ENCODE results near the gene PCDHB9. TPM values are rescaled to one million over a fixed set of nuclear protein-coding genes. Genes with fewer than 3 reads are reported as not detected.
A peak's percentile ranks its signal among the peaks of the same experiment; 100 is the strongest.
"Not testable (repeated sequence)": the region's sequence is repeated elsewhere in the genome, so short reads cannot be mapped to it uniquely, and the experiment has no call there.

The PCDHB9 gene
- total and polyA plus RNA-seq, 2 of the 4 experiments (the other 2 are of a cell fraction), result 0.10 to 0.18 TPM

DNA sequence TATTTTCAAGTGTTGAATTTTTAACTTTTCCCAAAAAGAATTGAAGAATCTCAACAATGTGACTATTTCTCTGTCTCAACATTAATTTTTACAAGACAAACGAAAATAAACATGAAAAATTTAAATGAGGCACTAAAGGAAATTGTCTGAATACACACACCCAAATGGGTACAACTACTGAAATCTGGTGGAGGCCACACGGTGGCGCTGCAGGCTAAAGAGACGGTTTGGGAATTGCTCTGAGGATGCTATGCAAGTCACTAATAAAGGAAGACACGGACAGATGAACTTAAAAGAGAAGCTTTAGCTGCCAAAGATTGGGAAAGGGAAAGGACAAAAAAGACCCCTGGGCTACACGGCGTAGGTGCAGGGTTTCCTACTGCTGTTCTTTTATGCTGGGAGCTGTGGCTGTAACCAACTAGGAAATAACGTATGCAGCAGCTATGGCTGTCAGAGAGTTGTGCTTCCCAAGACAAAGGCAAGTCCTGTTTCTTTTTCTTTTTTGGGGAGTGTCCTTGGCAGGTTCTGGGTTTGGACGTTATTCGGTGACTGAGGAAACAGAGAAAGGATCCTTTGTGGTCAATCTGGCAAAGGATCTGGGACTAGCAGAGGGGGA is 5.3 kb downstream of the PCDHB9 start, which contains the start of gene PCDHB10:
Gene PCDHB10, plus strand, starts transcription at position 244 of the 616 bp plus-strand sequence. Its CDS starts 200 bp downstream, at position 444.
- no peak within 1 kb of the TSS for H2BK15ac ChIP-seq (ENCODE audit: low read depth, low read length)
- peaks cover 10% of the 10 kb centered on the region; the same call in 1 of the 2 replicates for H3K9me3 ChIP-seq (ENCODE audit: control insufficient read depth, insufficient read depth, low read length)
- peak within 1 kb of the TSS; percentile 58 for H3K4me3 ChIP-seq (ENCODE audit: insufficient read depth, low read depth, low read length)
- H3K23ac ChIP-seq (ENCODE audit: low read depth, low read length), result no peak within 1 kb of the TSS
- H2BK5ac ChIP-seq (ENCODE audit: low read depth, low read length, poor library complexity, severe bottlenecking), result no peak within 1 kb of the TSS
- H4K91ac ChIP-seq (ENCODE audit: insufficient read depth, low read depth, low read length), result no peak within 1 kb of the TSS
- ChIA-PET POLR2A (ENCODE audit: unreplicated experiment) (no interaction called here), CTCF (interaction anchor here (0.7 kb wide), 1 partner anchor 371 kb away, joined by 3 read pairs; no protein-coding TSS in a partner anchor)
- no peak within 1 kb of the TSS for H3K4ac ChIP-seq (ENCODE audit: low read depth, low read length)
- no peak within 1 kb of the TSS for H3K14ac ChIP-seq (replicated peaks; ENCODE audit: low read depth, low read length)
- DNase-seq, result peak; percentile 5
- H3K18ac ChIP-seq (ENCODE audit: low read depth, low read length), result no peak within 1 kb of the TSS
- in situ Hi-C loops (cut with MboI; ENCODE audit: low sequenced_read_pairs) (no loop called here), dilution Hi-C loops (cut with HindIII; ENCODE audit: low sequenced_read_pairs, unreplicated experiment) (no loop called here), intact Hi-C loops (cut with micrococcal nuclease) (no loop called here)
- H3K36me3 ChIP-seq (ENCODE audit: control insufficient read depth, insufficient read depth, low read length), result no peaks in the 10 kb centered on the region
- peak; percentile 59; the same call in 1 of the 2 replicates for ATAC-seq (ENCODE audit: low read depth)
- H3K56ac ChIP-seq (ENCODE audit: extremely low read depth, insufficient read depth, low read length), result no peak within 1 kb of the TSS
- H2BK120ac ChIP-seq (ENCODE audit: low read depth, low read length), result no peak within 1 kb of the TSS
- no peaks in the 10 kb centered on the region for H4K20me1 ChIP-seq (ENCODE audit: insufficient read depth, low read length)
- H3K27me3 ChIP-seq (ENCODE audit: control insufficient read depth, insufficient read depth, low read length), result no peaks in the 10 kb centered on the region
- H2AK5ac ChIP-seq (ENCODE audit: low read depth, low read length), result no peak within 1 kb of the TSS
- no peaks in the 10 kb centered on the region for H3K79me1 ChIP-seq (ENCODE audit: low read depth in 1 of 2, low read length in 2 of 2)
- peak within 1 kb of the TSS; percentile 75 for H3K9ac ChIP-seq (ENCODE audit: low read depth, low read length)
- BruUV-seq (replicated peaks), result no TSS peak
- H4K5ac ChIP-seq (ENCODE audit: low read depth, low read length), result no peak within 1 kb of the TSS
- no peak within 1 kb of the TSS for H4K8ac ChIP-seq (ENCODE audit: low read depth in 2 of 2, low read length in 2 of 2)
- H2AK9ac ChIP-seq (replicated peaks; ENCODE audit: low read depth, low read length, poor library complexity), result no peak within 1 kb of the TSS
- no peaks in the 10 kb centered on the region for H3K9me1 ChIP-seq (ENCODE audit: insufficient read depth, low read length)
- H3K4me2 ChIP-seq (ENCODE audit: low read depth, low read length), result peak within 1 kb of the TSS; percentile 88
- H2AFZ ChIP-seq (replicated peaks; ENCODE audit: low read length, poor library complexity), result no peak within 1 kb of the TSS
- no peaks in the 10 kb centered on the region for H3K4me1 ChIP-seq (ENCODE audit: control insufficient read depth, insufficient read depth, low read length)
- WGBS, 2 experiments (ENCODE audit: extremely low coverage in 2 of 2, insufficient read length in 1 of 2), result 0% methylated on average over 4 of the region's 10 CpGs; no CpG with 5 or more reads in 1 of the 2 experiments
- TF ChIP-seq, protein P1, sequence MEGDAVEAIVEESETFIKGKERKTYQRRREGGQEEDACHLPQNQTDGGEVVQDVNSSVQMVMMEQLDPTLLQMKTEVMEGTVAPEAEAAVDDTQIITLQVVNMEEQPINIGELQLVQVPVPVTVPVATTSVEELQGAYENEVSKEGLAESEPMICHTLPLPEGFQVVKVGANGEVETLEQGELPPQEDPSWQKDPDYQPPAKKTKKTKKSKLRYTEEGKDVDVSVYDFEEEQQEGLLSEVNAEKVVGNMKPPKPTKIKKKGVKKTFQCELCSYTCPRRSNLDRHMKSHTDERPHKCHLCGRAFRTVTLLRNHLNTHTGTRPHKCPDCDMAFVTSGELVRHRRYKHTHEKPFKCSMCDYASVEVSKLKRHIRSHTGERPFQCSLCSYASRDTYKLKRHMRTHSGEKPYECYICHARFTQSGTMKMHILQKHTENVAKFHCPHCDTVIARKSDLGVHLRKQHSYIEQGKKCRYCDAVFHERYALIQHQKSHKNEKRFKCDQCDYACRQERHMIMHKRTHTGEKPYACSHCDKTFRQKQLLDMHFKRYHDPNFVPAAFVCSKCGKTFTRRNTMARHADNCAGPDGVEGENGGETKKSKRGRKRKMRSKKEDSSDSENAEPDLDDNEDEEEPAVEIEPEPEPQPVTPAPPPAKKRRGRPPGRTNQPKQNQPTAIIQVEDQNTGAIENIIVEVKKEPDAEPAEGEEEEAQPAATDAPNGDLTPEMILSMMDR (conservative IDR thresholded peaks at IDR 0.05; ENCODE audit: low read depth, low read length), result peak; percentile 35
- no peak for TF ChIP-seq CHD1 (IDR thresholded peaks at IDR 0.05; ENCODE audit: low read depth, low read length)
- TF ChIP-seq SMC3 (IDR thresholded peaks at IDR 0.05; ENCODE audit: low read depth, low read length), result no peak
- no peak for TF ChIP-seq RFX5 (IDR thresholded peaks at IDR 0.05; ENCODE audit: low read depth, low read length)
- TF ChIP-seq RAD21 (IDR thresholded peaks at IDR 0.05; ENCODE audit: low read length), result peak; percentile 22; the same call in 1 of the 2 replicates
- TF ChIP-seq NFE2L2 (IDR thresholded peaks at IDR 0.05; ENCODE audit: low read depth, low read length), result no peak
- no peak within 1 kb of the TSS for H2BK20ac ChIP-seq (ENCODE audit: low read depth, low read length)
- H3K27ac ChIP-seq (ENCODE audit: insufficient read depth, low read length), result no peak within 1 kb of the TSS

- dilution Hi-C loops (cut with HindIII; ENCODE audit: low sequenced_read_pairs, unreplicated experiment); H3K4me1 ChIP-seq (ENCODE audit: control insufficient read depth, insufficient read depth, low read length); H3K4me3 ChIP-seq (ENCODE audit: insufficient read depth, low read depth, low read length); DNase-seq; ATAC-seq (ENCODE audit: low read depth); BruUV-seq (replicated peaks); H3K23ac ChIP-seq (ENCODE audit: low read depth, low read length); H4K20me1 ChIP-seq (ENCODE audit: insufficient read depth, low read length); H2BK120ac ChIP-seq (ENCODE audit: low read depth, low read length); H3K36me3 ChIP-seq (ENCODE audit: control insufficient read depth, insufficient read depth, low read length); H4K8ac ChIP-seq (ENCODE audit: low read depth in 2 of 2, low read length in 2 of 2); H3K9ac ChIP-seq (ENCODE audit: low read depth, low read length); H3K4ac ChIP-seq (ENCODE audit: low read depth, low read length); H2AK9ac ChIP-seq (replicated peaks; ENCODE audit: low read depth, low read length, poor library complexity); H3K27me3 ChIP-seq (ENCODE audit: control insufficient read depth, insufficient read depth, low read length); POLR2A ChIA-PET (ENCODE audit: unreplicated experiment); H3K14ac ChIP-seq (replicated peaks; ENCODE audit: low read depth, low read length); CTCF ChIA-PET; H2AK5ac ChIP-seq (ENCODE audit: low read depth, low read length); H2BK20ac ChIP-seq (ENCODE audit: low read depth, low read length); H4K5ac ChIP-seq (ENCODE audit: low read depth, low read length); H3K9me1 ChIP-seq (ENCODE audit: insufficient read depth, low read length); H4K91ac ChIP-seq (ENCODE audit: insufficient read depth, low read depth, low read length); H3K79me1 ChIP-seq (ENCODE audit: low read depth in 1 of 2, low read length in 2 of 2); intact Hi-C loops (cut with micrococcal nuclease); H3K56ac ChIP-seq (ENCODE audit: extremely low read depth, insufficient read depth, low read length); H3K4me2 ChIP-seq (ENCODE audit: low read depth, low read length); H2AFZ ChIP-seq (replicated peaks; ENCODE audit: low read length, poor library complexity); in situ Hi-C loops (cut with MboI; ENCODE audit: low sequenced_read_pairs); H3K18ac ChIP-seq (ENCODE audit: low read depth, low read length); H2BK5ac ChIP-seq (ENCODE audit: low read depth, low read length, poor library complexity, severe bottlenecking); H3K9me3 ChIP-seq (ENCODE audit: control insufficient read depth, insufficient read depth, low read length); H3K27ac ChIP-seq (ENCODE audit: insufficient read depth, low read length); H2BK15ac ChIP-seq (ENCODE audit: low read depth, low read length): not testable (repeated sequence)
- 14% methylated on average over 7 of the region's 37 CpGs; no CpG with 5 or more reads in 1 of the 2 experiments for WGBS, 2 experiments (ENCODE audit: extremely low coverage in 2 of 2, insufficient read length in 1 of 2)
Observed at GRCh38 chr5:141194332-141194731, 7.4 kb downstream of the PCDHB9 start.
